Suppressor macrophage (primary cell): ENCODE results near the gene DERL3.
A peak's percentile ranks its signal among the peaks of the same experiment; 100 is the strongest.
"Not testable (repeated sequence)": the region's sequence is repeated elsewhere in the genome, so short reads cannot be mapped to it uniquely, and the experiment has no call there.

Experiments
- DNase-seq, 4 experiments: peaks; one replicate each; pipeline ENCODE4 v3.0.0-alpha.2; 2020 to 2022
- total RNA-seq, 17 experiments: gene quantifications; one replicate each; lab custom pipeline; 2026; ENCODE audit warnings: mixed read lengths in 6 of 17, inconsistent platforms in 3 of 17; lab: John Stamatoyannopoulos, UW

DERL3 gene
- 0.26 to 3.0 (median 1.4) reads per million in 17 experiments for total RNA-seq

DNA sequence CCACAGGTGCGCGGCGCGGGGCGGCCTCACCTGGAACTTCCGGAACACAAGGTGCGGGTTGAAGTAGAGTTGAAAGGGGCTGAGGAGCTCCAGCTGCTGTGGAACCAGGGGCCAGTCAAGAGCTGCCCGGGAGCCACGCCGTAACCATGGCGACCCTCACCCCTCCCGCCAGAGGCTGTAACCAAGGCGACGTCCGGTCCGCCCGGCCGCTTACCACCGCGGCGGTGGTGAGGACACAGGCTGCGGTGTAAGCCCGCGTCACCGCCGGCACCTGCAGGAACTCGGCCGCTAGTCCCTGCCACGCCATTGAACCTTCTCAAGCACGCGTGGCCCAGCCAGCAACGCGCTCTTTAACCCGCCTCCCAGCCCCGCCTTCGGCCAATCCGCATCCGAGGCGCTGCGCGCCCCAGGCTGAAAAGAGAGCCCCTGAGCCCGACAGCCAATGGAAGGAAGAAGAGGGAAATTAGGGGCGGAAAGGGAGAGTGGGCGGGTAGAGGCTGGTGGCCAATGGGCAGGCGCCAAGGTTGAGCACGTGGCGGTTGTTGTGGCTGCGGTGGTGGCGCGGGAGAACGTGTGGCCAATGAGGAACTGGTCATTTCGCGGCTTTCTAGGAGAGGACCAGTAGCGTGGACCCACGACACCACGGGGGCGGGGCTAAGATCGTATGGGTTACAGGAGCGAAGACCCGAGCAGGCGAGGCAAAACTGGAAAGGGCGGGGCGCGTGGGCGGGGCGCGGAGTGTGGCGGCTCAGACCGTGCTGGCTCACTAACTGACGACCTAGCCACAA is at the start of gene DERL3:
TSS of gene DERL3 (minus strand) at position 326 of the 788 bp plus-strand sequence. CDS start at position 307, 19 bp downstream.
- DNase-seq = peak; percentile 98

DNA sequence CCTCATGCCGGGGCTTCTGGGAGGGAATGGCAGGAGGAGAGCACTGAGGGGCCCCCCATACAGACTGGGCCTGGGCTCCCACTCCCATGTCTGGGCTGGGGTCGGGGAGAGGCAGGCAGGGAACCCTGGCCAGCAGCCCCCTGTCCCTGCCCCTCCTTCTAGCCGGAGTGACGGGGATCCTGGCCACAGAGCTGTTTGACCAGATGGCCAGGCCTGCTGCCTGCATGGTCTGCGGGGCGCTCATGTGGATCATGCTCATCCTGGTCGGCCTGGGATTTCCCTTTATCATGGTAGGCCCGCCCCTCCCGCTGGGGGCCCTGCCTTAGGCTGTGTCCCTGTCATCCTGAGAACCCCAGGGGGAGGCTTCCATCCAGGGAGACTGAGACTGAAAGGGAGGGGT is 45.3 kb upstream of the DERL3 start:
- DNase-seq = no peak

DNA sequence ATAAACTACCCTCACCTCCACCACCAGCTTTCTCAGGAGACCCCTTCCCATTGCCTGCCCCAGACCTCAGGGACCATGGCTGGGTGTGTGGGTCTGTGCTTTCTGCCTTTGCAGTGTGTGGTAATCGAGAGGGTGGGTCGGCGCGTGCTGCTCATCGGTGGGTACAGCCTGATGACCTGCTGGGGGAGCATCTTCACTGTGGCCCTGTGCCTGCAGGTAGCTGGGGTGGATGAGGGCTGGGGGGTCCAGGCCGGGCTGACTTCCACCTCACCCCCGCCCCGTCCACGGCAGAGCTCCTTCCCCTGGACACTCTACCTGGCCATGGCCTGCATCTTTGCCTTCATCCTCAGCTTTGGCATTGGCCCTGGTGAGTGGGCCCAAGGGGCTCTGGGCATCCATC is 44.9 kb upstream of the DERL3 start:
- no peak for DNase-seq

DNA sequence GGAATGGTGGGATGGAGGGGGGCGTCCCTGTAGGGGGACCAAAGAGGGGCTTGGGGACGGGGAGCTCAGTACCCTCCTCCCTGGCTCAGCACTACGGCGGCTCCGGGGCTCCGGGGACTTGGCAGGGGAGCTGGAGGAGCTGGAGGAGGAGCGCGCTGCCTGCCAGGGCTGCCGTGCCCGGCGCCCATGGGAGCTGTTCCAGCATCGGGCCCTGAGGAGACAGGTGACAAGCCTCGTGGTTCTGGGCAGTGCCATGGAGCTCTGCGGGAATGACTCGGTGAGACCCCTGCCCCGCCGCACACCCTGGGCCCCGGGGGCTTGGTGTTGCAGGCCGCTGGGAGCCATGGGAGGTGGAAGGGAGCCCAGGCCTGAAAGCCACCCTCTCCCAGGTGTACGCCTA is 43.6 kb upstream of the DERL3 start:
- no peak for DNase-seq

DNA sequence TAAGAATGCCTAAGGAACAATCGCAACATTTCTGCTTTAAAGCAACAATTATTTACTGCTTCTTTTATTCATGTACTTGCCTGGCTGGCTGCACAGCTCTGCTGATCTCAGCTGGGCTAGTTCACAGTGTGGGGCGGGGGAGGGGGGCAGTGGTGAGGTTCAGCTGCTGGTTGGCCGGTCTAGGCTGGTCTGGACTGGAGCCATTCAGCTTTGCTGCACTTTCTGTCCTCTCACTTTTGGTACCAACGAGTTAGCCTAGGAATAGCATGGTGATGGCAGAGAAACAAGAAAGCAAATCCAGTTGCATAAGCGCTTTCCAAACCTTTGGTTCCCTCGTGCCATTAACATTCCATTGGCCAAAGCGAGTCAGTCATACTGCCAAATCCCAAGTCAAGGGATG is 39.4 kb upstream of the DERL3 start:
- DNase-seq = no peak

DNA sequence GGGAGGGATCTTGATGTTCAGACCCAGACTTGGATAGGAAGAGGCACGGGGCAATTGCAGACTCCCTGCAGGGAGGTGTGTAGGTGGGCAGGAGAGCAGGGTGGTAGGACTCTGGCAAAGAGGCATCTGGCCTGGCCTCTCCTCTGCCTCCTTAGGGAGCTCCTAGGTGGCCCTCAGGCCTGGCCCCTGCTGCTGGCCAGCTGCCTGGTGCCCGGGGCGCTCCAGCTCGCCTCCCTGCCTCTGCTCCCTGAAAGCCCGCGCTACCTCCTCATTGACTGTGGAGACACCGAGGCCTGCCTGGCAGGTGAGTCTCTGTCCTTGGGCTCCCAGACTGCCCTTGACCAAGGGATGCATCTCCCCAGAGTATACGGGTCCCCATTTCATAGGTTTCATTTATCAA is 38.8 kb upstream of the DERL3 start:
- DNase-seq = no peak

DNA sequence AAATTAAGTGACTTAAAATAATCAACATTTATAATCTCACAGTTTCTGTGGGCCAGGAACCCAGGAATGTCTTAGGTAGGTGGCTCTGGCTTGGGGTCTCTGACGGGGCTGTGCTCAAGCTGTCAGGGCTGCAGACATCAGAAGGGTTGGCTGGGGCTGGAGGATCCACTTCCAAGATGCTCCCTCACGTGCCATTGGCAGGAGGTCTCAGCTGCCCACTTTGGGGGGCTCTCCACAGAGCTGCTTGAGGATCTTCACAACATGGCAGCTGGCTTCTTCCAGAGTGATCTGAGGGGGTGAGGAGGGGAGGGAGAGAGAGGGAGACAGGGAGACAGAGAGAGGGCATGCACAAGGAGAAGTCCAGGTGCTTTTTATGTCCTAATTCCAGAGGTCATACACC is 37.0 kb upstream of the DERL3 start:
- no peak for DNase-seq

DNA sequence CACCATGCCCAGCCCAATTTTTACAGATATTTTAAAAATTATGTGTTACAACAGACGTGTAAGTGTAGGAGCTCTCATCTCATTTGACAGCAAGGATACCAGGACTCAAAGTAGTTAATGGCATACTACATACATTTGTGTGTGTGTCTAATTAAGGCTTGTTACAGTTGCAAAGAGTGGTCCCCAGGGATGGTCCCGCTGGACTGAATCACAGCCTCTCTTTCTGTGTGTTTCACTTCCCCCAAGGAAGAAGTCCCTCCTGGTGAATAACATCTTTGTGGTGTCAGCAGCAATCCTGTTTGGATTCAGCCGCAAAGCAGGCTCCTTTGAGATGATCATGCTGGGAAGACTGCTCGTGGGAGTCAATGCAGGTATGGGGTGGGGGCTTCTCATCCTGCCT is 36.1 kb upstream of the DERL3 start:
- no peak for DNase-seq

DNA sequence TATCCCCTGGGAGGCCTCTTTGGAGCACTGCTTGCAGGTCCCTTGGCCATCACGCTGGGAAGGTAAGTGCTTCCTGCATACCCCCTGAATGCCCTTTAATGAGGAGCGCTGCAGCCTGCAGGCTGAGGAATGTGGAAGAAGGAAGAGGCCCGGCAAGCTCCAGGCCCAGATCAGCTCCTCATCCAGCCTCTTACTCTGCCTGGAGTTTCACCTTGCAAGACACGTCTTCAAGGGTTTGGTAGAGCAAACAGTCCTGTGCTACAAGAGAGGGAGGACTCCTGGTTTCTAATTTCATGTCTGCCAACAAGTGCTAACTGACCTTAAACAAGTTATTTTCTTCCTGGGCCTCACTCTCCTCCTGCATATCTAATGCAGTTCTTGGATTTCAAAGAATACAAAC is 29.8 kb upstream of the DERL3 start:
- no peak for DNase-seq

DNA sequence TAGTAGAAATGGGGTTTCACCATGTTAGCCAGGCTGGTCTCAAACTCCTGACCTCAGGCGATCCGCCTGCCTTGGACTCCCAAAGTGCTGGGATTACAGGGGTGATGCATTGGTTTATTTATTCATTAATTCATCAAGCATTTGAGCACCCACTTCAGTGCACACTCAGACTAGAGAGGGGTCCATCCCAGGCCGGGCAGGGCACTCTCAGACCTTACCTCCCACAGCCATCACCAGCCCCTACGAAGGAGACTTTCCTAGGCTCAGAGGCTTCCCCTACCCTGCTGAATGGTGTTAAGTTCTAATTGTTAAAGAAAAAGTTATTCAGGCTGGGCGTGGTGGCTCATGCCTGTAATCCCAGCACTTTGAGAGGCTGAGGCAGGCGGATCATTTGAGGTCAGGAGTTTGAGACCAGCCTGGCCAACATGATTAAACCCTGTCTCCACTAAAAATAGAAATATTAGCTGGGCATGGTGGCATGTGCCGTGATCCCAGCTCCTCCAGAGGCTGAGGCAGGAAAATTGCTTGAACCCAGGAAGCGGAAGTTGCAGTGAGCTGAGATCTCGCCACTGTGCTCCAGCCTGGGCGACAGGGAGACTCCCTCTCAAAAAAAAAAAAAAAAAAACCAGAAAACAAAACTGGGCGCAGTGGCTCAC is 25.8 kb upstream of the DERL3 start:
- not testable (repeated sequence) for DNase-seq

DNA sequence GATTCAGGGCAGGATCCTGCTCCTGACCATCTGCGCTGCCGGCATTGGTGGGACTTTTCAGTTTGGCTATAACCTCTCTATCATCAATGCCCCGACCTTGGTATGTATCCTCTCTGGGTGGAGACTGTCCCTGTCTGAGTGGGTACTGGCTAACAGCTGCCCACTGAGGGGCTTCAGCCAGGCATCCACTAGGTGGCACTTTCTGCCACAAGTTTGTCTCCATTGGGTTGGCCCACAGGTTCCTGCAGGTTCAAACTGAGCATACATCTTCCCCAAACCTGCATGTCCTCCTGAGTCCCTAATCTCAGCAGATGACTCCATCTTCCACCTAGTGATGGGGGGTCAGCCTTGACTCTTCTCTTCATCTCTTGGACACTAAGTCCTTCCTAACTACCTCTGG is 23.3 kb upstream of the DERL3 start:
- DNase-seq = peak; percentile 36 to 62 (median 50)

DNA sequence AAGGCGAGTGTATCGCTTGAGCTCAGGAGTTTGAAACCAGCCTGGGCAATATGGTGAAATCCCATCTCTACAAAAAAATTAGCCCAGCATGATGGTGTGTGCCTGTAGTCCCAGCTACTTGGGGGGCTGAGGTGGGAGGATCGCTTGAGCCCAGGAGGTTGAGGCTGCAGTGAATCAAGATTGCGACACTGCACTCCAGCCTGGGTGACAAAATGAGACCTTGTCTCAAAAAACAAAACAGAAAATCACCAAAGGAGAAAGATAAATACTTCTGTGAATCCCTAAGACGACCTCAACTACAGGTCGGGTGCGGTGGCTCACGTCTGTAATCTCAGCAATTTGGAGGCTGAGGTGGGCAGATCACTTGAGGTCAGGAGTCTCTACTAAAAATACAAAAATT is 21.4 kb upstream of the DERL3 start:
- DNase-seq = not testable (repeated sequence)

DNA sequence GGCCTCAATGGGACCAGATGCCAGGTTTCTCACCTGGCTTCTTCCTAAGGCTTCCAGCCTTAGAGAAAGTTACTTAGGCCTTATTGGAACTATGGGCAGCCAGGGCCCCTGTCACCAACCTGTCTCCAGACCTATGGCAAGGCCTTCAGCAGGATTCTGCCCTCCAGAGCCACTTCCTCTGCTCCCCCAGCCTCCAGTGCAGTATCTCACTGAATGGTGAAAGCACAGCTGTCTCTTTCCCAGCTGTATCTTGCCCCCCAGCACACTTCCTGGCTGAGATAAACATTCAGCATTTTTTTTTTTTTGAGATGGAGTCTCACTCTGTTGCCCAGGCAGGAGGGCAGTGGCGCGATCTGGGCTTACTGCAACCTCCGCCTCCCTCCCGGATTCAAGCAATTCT is 20.4 kb upstream of the DERL3 start:
- DNase-seq = no peak

DNA sequence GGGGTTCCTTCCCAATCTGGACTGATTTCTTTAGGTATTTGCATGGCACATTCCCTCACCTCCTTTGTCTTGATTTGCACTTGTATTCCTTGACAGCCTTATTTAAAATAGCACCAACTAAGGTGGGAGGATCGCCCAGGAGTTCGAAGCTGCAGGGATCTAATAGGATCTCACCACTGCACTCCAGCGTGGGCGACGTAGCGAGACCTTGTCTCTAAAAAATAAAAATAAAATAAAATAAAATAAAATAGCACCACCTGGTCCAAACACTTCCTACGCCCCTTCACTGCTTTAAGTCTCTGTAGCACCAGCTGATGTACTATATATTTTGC is 19.6 kb upstream of the DERL3 start:
- DNase-seq = no peak

DNA sequence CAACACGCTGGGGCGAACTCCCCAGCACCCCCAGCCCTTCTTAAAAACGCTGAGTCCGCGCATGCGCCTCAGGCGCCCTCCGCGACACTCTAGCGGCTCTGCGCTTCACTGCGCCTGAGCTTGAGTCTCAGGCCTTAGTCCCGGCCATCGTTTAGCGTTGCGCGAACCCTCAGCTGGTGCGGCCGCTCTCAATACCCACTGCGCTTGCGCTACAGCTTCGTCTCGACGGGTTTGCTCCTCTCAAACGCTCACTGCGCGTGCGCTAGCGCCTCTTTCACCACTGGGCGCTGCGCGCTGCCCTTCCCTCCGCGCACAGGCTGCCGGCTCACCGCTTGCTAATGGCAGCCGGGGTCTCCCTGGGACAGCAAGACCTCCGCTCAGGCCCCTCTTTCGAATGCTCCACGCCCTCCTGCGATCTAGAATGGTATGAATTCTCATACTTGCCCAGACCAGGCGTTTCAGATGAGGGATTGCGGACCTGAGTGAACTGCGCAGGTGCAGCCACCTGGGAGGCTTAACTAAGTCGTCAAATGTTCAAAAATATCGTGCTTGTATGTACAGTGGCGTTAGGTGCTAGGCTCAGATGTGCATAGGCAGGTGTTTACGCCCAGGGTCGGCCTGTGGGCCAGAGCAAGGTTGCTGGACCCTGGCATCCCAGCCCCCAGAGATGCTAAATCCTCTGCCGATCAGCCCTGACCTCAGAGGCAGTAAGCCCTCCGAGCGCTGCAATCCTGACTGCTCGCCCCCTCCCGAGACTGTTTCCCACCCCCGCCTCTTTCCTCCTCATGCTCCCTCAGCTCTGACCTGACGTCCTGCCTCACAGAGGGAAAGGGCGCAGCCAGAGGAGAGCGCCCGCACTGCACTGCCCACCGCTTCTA is 19.0 kb upstream of the DERL3 start, which contains the start of gene SLC2A11:
TSS of gene SLC2A11 (plus strand) at position 270 of the 878 bp plus-strand sequence. CDS start at position 395, 125 bp downstream.
- peak; percentile 99 to 100 (median 99) for DNase-seq

DNA sequence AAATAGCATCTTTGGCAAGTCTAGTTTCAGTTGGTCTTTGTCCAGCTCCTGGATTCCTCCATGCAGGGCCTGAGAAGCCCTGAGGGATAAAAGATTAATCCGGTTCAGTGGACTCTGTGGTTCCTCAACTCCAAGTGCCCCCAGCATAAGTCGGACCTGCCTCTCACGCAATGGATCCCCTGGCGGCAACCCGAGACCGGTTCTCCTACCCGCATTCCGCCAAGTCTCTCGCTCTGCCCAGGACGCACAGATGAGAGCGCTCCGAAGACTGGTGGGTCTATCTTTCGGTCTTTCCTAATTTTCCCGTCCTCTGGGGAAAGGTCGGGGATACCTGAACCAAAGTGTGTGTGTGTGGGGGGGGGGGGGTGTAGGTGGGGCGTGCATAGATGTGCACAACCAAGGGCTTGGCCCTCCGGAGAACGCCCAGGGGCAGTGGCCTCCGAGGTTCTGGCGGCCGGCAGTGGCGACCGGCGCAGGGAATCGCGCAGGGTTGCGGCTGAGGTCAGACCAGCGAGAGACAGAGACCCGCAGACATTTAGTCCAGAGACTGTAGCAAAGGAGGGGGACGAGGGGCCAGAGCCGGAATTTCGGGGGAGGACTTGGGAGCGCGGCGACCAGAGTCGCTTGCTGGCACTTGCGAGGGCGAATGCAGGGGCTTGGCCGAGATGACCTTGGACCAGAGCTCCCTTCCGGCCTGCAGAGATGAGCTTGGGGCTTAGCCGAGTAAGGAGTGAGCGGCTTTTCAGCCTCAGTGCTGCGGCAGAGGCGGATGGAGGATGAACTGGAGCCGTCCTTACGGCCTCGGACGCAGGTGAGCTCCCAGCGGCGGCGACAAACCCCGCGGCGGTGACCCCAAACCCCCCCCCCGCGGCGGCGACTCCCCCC is 18.2 kb upstream of the DERL3 start:
- DNase-seq = peak; percentile 37 to 66 (median 47)

DNA sequence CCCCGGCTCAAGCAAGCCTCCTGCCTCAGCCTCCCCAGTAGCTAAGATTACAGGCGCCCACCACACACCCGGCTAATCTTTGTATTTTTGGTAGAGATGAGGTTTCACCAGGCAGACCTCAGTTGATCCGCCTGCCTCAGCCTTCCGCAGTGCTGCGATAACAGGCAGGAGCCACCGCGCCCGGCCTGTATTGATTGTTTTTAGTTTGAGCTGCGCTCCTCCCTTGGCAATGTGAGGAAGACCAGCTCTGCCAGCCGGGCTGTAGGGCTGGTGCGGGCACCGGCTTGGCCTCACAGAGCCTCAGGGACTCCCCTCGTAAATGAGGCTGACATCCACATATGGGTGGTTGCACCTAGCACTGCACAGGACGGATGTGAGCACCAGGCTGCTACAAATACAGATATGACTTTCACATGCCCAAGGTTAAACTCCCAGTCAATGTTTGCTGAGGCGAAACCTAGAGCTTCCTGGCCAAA is 11.4 kb upstream of the DERL3 start:
- DNase-seq = no peak

DNA sequence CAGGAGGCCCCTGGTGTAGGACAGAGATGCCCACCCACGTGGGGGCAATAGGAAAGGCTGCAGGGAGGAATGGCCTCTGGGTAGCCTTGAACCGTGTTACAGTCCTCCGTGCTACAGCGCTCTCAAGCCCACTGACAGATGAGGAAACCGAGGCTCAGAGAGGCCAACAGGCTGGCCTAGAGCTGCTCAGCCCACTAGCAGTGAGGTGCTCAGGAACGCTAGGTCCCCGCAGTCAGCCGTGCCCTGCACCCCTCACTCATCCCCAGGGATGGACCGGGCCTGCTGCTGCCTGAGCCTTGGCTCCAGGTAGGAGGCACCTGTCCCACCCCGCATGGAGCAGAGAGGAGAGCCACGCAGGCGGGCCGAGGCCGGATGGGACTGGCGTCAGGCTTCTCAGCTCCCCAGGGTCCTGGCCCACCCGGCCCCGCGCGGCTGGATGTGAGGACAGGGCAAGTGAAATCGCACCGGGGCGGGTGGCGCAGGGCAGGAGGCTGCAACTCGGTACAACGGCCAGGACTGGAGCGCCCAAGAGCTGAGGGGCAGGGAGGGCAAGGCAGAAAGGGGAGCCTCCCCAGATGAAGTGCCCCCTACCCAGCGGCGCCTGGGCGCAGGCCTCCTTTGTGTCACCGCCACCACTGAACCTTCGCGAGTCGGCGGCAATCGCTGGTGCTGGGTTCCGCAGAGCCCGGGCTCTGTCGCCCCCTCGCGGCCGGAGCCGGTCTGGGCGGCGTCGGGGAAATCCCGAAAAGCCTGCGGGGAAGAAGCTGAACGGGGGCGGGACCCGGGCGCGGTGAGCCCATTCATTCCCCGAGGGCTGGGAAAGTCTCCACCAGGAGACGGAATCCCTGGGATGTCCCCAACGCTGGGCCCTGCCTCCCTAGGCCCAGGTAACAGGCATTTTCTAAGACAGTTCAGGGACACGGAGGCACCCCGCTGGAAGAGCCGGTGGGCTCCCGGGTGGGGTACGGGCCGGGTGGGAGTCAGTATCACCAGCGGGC is 10.5 kb upstream of the DERL3 start:
- DNase-seq = peak; percentile 78 to 92 (median 90)

DNA sequence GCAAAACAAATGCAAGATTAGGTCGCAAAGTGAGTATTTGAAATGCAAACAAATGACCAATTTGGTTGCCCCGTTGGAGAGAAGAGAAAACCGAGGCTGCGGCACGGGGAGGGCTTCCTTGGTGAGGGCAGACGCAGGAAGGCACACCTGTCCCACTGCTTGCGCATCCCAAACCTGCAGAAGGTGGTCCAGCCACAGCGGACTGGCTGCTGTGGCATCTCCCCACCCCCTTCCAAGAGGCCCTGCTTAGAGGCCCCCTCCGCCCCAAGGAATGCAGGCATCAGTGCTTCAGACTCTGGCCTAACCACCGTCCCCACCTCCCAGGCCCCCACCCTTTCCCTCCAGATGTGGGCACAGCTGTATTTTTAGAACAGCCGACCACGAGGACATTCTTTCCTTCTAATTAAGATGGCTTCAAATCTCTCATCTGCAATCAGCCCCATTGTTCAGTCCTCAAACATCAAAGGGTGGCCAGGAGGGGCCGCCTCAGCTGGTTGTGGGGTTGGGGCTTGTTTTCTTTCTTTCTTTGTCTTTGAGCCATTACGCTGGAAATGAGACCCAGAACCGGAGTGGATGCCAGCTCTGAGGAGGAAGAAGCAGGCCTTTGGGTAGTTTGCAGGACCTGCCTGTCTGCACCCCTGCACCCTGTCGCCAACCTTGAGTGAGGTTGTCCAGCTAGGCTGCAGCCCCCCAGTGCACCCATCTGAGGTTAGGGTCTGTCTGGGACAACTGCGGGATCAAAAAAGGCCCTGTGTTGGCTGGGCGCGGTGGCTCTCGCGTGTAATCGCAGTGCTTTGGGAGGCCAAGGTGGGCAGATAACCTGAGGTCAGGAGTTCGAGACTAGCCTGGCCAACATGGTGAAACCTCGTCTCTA is 9.4 kb upstream of the DERL3 start:
- DNase-seq = no peak
